ENCODE data around the gene RP2. TPM values are rescaled to one million over a fixed set of nuclear protein-coding genes. Genes with fewer than 3 reads are reported as not detected.
A peak's percentile ranks its signal among the peaks of the same experiment; 100 is the strongest.

RP2 gene
- total and polyA plus RNA-seq, 2 of the 8 experiments (the other 6 are each of a cell fraction or from before 2014, with no cell fraction given): 2.2 to 6.9 TPM

DNA sequence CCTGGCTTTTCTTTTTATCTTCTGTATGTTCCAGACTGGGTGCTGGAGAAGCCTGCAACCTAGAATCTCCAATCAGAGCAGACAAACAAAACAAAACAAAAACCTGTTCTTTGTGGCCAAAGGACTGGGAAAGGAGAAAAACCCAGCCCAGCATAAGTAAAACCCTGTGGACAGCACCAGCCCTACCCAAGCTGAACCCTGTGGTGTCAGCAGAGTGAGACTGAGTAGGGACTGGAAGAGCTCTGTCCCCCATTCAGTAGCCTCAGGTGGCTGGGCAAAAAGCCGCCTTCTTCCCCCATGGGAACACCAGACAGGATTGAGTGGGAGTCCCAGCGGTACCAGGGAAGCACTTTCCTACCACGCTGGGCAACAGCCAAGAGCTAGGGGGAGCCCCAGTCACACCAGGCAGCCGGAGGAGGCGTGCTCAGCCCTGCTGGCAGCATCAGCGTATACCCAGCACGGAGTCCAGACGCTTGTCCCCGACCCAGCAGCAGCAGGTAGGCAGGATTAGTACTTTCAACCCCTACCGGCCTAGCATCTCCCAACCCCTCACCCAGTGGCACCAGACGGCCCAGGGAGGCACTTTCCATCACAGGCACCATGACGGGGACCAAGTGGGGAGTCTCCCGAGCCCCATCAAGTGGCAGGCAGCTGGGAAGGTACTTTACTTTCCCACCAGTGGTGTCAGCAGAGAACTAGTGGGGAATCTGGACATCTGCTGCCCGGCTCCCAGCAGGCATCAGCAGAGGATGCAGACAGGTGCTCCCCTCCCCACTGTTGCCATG, 66.8 kb downstream of the RP2 start (continued):
- no peak for TF ChIP-seq KDM4A (IDR thresholded peaks at IDR 0.05; ENCODE audit: low read depth, low read length, severe bottlenecking)
- TF ChIP-seq BCL11A (IDR thresholded peaks at IDR 0.05; ENCODE audit: low read depth in 2 of 2, low read length in 2 of 2): no peak
- TF ChIP-seq, protein P1, sequence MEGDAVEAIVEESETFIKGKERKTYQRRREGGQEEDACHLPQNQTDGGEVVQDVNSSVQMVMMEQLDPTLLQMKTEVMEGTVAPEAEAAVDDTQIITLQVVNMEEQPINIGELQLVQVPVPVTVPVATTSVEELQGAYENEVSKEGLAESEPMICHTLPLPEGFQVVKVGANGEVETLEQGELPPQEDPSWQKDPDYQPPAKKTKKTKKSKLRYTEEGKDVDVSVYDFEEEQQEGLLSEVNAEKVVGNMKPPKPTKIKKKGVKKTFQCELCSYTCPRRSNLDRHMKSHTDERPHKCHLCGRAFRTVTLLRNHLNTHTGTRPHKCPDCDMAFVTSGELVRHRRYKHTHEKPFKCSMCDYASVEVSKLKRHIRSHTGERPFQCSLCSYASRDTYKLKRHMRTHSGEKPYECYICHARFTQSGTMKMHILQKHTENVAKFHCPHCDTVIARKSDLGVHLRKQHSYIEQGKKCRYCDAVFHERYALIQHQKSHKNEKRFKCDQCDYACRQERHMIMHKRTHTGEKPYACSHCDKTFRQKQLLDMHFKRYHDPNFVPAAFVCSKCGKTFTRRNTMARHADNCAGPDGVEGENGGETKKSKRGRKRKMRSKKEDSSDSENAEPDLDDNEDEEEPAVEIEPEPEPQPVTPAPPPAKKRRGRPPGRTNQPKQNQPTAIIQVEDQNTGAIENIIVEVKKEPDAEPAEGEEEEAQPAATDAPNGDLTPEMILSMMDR (IDR thresholded peaks at IDR 0.05; ENCODE audit: control extremely low read depth in 1 of 3, insufficient read depth in 1 of 3, low read depth in 1 of 3, low read length in 3 of 3): peak; percentile 59 to 78 (median 71)
